Fibroblast of upper back skin (primary cell): ENCODE measurements around the gene HOPX.

Experiments
- DNase-seq: peaks from one replicate; pipeline ENCODE4 v3.0.0-alpha.2; 2013

Gene HOPX

DNA sequence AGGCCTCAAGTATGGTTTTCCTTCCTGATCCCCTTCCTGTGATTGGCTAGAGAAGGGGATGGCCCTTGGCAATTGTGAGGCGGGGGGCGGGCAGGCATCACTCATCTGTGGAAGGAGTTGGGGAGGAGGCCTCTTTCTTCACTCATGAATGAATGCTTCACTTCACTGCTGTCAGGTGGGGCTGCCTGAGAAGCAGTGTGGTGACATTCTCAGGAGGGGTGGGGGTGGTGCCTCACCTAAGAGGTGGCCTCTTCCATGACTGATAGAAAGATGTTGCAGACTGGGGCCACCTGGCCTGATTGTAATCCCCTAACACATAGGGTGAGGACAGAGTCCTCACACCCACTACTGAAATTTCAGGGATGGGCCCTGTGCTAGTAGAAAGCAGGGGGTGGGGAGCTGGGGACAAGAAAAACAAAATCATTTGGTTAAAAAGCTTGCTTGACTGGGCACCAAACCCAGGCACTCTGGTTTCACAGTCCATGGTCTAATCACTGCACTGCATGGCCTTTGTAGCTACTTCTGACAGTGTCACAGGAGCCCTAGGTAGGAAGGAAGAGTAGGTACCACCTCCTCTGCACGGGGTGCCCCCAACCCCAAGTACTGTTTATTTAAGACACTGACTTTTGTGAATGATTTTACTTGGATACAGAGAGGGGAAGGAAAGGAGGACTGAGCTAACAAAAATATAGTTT lies 5.6 kb upstream of the HOPX start:
- no peak for DNase-seq

DNA sequence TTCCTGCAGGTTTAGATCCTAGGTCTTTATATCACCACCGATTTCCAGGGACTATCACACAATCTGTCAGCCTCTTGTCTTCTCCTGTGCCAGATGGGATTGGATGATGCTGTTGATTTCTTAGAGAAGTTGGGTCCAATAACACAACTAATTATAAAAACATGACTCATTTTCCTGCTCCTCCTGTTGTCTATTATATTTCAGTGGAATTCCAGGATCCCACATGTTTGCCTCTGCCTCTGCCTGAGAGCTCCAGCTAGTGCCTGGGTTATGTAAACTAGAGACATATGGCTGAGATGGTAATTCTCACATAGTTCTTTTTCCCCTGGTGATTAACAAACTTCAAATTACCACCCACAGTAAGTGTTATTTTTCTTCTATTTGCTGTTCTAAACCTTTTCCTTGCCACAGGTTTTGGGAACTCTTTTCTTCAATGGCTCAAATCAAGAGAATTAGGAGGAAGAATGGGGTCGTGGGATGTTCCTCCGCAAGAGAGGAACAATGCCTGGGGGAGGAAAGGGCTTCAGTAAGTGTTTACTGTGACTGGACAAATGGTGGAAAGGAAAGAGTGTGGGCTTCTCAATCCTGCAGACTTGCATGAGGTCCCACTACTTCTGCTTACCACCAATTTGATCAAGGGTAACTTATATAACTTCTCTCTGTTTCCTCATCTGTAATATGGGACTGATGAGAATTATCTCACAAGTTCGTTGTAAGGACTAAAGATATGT lies 3.4 kb upstream of the HOPX start:
- peak; percentile 56 for DNase-seq

DNA sequence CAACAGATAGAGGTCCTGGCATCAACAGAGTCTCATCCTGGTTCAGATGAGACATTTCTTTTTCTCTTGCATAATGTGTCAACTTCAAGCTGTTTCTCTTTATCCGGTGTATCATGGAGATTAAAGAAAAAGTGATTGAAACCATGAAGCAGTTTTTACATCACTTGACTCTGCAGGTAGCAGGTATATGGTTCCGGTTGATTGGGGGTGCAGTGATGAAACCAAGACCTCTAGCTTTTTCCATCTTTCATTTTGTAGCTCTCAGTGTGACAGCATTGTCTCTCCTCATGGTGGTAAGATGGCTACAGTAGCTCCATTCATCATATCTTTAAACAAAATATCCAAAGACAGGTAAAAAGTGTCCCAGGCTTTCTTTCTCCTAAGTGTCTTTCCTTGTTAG lies 2.4 kb upstream of the HOPX start:
- DNase-seq, result no peak

DNA sequence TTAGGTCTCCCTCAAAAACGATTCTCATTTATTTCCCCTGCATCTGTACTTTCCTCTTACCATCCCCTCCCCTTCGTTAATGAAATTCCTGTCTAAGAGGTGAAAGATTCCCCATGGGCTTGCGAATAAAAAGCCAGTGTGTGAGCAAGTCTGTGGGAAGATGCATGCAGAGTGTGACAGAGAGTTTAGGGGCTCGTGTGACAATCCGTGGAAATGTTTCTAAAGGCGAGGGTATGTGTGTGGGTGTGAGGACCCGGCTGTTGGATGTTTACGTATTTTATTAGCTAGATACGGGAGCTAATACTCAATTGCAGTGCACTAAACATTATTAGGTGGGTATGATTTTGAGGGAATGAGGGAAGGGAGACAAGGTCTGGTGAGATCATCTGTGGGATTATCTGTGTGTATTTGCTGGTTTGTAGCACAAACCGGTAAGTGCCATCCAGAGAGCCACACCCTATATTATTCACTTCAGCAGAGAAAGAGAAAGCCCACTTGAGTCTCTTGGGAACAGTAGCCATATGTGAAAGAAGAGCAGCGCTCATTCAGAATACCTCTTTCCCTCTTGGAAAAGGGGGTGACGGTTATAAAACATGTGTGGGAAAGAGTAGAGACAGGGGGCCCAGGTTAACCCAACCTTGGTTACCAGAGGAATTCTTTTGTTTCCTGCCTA lies 893 bp upstream of the HOPX start:
- no peak for DNase-seq

DNA sequence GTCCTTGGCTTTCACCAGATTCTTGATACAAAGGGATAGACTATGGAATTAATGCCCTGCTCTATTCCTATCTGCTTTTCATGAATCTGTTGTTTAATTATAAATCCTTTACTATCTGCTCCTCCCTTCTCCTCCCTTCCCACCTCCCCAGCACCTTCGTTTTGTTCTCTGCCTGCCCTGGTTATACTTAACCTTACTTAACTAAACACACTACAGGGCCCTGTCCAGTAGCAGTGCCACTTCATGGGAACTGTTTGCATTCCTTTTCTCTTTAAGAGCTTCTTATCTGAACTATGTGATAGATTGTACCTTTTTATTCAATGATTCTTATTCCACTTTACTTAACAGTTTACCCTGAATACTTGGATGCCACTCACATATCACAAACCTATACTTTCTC lies 830 bp downstream of the HOPX start:
- no peak for DNase-seq

DNA sequence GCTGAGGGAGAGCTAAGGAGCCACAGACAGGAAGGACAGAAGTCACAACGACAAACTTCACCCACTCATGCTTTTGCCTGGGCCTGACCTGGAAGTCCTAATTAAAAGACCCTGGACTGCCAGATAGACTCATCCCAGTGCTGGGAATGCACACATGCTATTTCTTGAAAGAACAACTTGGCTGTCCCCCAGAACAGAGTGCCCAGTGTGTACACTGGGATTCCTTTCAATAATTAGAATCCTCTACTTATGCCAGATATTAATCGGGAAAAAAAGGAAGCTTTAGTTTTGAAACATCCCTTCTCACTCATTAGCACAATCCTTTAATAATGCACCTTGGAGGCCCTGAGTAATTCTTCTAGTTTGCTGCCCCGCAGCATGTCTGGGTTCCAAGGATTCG lies 3.4 kb downstream of the HOPX start:
- DNase-seq, result no peak

DNA sequence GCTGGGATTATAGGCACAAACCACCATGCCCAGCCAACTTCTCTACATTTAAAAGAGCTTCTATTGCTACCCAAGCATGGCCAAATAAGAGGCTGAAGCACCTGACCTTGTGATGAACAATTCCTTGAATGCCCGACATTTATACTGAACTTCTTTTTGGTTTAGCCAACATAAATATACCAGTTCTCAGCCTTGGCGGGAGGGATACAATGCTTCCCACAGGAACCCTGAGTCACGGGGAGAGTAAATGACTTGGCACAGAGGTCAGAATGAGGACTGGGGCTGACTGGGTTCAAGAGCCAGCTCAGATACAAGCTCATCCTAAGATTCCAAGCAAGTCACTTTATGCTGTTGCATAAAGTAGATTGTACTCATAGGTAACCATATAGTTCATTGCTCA lies 6.1 kb downstream of the HOPX start:
- DNase-seq, result no peak

DNA sequence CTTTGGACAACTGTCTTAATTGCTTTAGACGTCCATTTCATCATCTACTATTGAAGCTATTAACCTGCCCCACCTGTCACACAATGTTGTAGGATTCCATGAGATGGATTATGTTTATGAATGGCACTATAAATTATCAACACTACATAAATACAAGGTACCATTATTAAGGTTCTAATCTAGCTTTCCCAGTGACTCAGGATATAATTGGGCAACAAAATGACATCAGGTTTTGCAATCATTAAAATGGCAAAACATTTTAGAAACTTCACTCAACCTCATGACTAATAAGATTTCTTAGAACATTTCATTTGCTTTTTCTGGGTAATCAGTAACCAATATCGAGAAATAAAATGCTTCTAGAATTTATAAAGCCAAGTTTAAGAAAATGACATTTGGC lies 9.2 kb downstream of the HOPX start:
- DNase-seq, result no peak

DNA sequence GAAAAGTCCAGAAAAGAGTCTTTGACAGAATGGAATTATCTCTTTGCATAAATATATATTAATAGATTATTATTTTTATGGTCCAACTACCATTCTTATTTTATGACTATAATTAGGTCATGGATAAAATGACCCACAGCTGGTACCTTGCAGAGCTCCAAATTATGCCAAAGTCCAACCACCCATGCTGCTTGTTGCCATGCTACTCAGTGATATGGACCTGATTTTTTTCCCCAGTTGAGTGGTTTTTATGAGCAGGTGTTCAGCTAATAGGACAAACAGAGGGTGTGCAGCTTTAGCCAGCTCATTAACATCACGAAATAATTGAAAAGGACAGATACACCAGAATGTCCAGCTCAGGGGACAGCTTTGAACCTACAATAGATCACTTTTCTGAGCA lies 9.7 kb downstream of the HOPX start:
- no peak for DNase-seq

DNA sequence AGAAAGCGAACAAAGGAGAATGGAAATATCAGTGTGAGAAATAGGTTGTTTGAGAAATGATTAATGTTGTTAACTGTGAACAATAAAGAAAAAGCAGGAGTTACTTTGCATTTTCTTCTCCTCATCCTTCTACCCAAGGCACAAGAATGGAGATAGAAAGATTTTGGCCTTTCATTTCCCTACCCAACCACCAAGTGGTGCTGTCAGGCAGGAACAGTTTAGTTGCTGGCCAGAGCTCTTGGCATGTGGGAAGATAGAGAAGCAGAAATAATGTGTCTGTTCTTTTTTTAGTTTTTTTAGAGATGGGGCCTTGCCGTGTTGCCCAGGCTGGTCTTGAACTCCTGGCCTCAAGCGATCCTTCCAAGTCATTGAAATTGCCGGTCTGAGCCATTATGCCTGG lies 12.8 kb downstream of the HOPX start:
- no peak for DNase-seq

DNA sequence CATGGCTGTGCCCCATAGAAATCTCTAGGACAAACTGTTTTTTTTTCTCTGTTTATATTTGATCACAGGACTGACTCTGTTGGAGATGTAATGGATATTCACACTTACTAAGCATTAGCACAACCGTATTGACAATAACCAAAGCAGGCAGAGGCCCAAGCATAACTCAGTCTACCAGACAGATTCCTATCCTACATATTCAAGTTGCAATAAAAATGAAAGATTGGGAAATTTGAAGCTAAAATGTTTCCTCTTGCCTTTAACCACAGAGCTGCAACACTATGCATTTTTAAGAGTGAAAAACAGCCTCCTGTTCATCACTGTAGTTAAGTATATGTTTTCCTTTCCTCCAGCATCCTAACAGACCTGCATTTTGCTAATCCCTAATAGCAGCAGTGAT lies 13.7 kb downstream of the HOPX start:
- peak; percentile 25 for DNase-seq

DNA sequence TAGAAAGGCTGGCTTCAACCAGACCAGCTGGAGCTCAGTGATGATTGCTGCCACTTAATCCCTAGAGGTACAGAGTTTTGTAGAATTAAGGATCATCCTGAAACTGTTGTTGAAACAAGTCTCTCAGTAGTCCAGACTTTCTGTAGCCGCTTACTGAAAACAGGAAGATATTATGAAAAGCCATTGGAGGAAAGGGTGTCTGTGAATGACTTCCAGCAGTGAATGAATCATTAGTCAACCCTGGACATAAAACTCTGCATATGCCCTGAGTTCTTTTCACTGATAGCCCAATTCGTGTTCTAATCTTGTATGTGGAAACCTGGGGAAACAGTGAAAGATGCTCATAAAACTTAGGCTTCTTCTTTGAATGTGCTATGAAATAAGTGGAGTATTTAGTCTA lies 14.8 kb downstream of the HOPX start:
- DNase-seq, result no peak

DNA sequence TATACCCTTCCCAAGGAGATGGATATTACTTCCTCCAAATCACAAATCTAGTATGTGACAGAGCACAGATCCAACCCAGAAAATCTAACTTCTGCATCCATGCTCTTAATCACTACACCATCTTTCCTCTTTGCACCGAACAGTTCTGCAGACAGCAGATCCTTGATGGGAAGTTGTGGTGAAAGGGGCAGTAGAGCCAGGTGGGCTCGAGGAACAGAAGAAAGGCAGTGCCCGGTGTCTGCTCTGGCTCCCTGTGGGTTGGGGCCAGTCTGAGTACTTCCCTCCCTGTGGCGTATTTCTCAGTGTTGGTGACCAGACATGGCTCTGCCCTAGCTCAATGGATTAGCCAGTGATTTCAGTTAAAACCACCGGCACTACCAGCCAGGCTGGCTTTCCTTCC lies 15.3 kb downstream of the HOPX start:
- no peak for DNase-seq

DNA sequence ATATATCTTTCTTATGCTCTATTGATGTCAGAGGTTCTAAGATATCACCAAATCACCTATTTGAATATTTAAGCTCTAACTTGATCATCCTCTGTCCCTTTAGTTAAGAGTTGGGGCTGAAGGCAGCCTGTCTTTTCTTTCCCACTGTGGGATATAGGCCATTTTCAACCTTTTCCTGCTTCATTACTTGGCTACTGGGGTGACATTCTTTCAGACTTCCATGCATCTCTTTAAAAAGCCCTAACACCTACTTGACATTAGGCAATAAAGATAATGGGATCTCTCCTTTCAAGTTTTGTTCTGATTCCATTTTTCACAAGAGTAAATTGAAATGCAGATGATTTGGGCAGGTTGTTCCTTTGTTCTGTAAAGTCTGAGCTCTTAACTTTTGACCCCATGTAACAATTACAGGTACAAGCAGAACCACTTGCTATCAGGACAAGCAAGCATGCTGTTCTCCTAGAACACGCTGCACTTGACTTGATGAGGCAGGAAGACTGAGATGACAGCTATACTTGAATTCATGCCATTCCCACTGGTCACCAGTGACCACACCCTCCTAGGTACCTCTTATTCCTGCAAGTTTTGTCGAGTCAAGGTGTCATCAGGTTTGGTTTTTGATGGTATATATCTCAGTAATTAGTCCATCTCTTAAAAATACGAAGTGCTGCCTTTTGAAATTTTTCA lies 18.2 kb downstream of the HOPX start:
- DNase-seq, result no peak

DNA sequence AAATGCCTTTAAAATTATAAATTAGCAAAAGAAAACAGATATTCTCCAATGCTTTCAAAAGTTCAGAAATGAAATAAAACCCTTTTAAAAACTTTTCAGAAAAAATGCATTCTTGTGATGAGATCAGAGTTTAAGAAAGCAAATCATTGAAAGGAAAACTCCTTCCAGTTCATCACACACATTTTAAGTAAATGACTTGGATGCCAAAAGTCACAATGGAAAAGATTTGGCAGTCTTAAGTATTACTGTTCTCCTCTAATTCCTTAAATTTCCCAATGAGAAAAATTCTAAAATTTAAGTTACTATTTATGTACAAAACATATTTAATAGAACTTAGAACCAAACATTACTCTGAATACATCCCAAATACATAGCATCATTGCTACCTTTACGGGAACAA lies 21.1 kb downstream of the HOPX start:
- DNase-seq, result no peak

DNA sequence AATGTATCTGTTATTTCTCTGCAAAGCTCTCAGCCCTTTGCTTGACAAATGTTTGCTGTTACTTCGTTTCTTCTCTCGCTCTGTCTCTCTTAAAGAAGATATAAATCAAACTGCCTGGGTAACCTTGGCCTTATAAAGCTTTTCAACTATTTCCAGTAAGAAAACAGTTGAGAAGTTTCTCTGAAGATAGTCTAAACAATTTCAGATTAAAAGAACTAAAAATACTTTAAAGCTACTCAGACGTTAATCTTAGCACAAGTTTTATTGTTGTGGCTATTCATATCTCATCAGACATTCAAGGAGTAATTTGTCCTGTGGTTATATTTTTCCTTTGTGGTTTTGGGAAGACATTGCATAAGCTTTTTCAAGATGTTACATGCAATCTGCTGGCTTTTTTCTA lies 22.6 kb downstream of the HOPX start:
- peak; percentile 79 for DNase-seq

DNA sequence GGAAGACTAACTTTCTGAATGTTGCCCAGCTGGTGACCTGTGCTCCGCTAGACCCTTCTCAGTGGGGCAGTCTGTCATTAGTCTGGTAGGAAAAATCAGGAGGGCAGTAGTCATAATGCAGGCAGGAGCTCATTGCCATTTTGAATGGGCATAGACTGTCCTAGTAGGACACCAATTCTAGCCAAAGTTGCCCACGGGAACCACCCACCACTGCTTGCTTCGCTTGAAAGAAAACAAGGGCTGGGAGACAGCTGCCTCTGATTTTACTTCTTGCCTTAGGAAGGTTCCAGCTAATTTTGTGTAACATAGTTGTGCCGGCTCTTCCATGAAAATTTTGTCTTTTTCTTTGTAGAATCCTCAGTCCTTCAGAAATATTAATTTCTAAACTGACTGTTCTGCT lies 23.3 kb downstream of the HOPX start:
- no peak for DNase-seq

DNA sequence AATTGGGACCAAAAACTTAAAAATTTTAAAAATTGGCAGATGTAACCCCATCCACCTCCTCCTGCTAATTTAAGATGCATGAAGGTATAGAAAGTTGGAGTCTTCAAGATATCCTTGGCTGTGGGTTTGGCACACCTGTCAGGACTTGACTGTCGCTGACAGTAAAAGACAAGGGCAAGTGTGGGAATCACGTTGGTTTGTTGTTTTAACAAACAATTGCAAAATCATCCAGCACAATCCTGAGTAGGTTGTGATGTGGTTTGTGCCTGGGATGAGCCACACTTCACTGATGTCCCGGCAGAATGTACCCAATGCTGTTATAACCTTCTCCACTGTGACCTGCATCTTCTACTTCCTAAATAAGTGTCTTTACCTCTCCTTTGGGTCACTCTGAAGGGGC lies 24.0 kb downstream of the HOPX start:
- no peak for DNase-seq

DNA sequence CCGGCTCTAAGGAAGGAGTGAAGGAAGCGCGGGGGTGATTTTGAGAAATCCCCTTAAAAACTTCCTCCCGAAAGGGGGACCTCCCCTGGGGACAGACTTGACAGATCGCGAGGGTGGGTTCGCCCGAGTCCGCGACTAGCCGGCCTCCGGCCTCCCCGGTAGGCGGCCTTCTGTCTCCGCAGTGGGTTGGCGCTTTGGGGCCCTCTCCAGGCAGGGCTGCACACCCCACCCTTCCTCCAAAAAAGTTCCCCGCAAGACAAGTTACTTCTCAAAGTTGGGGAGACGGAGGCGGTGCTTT lies 24.8 kb downstream of the HOPX start:
- no peak for DNase-seq

DNA sequence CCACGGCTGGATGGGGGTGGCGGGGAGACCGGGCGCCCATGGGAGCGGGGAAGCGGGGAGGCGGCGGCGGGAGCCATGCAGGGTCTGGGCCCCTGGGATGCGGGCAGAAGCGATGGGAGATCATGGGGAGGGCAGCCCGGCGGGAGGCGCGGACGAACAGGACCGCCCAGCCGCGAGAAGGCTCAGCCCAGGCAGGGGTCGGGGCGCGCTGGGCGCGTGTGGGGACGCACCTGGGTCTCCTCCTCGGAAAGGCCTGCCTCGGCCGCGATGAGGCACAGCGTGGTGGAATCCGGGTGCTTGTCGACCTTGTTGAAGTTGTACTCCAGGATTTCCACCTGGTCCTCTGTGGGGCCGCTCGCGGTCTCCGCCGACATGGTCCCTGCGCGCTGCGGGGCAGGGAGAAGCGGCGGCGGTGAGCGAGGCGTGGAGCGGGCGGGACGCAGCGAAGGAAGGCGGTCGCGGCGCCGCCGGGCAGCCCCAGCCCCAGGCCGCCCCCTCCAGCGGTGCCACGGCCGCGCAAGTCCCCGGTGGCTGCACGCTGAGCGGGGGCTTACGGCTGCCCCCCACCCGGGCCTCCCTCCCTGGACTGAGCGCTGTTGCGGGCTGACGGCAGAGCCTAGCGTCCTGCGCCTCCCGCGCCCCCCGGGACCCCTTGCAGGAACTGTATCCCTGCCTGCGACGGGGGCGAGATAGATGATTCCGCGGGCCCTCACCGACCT lies 25.3 kb downstream of the HOPX start:
- no peak for DNase-seq

DNA sequence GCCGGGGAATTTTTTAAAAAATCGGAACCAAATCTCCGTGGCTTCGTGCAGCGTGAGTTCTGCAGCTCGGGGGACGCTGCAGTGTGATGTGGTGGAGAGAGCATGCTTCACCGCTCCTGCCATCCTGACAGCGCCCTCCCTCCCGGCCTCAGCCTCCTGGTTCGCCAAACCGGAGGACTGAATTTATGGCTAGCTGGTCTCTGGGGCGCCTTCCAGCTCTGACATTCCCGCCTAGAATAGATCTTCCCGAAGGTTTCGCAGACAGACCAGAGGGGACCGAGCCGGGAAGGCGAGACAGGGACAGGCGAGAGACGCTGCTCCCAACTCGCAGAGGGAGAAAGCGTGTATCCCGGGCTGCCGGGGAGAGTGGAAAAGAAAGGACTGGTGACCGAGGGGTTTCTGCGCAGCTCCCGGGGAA lies 25.9 kb downstream of the HOPX start:
- DNase-seq, result peak; percentile 31

DNA sequence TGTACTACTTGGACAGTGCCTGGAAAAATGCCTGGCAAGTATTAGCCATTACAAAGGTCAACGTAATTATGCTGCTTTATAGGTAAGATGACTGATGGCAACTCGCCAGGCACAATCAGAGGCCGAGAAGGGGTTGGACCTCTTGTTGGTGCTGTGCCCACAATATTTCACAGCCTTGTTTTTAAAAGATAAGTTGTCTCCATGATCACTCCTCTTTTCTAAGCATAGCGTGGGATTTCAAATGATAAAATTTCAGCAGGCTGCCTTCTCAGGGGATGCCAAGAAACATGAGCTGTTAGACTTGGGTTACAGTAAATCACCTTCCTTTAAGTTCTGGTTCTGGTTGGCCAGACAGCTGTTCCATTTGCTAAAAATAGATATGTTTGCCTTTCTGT lies 26.9 kb downstream of the HOPX start:
- no peak for DNase-seq
